ENCODE results near the gene RIC1. TPM values are rescaled to one million over a fixed set of nuclear protein-coding genes. Genes with fewer than 3 reads are reported as not detected.
"Not testable (repeated sequence)": the region's sequence is repeated elsewhere in the genome, so short reads cannot be mapped to it uniquely, and the experiment has no call there.

Gene RIC1
- polyA plus RNA-seq, 4 donors = 25.0 to 33.1 (median 30.0) TPM

GRCh38 chr9:5652821-5653220 lies 23.9 kb downstream of the RIC1 start:
- DNase-seq (ENCODE audit: low read depth in 4 of 4, low spot score in 2 of 4) = no peak

GRCh38 chr9:5662804-5663203 lies 33.9 kb downstream of the RIC1 start:
- DNase-seq (ENCODE audit: low read depth in 4 of 4, low spot score in 2 of 4) = not testable (repeated sequence)

- no peak for DNase-seq (ENCODE audit: low read depth in 4 of 4, low spot score in 2 of 4)
These were observed 36.2 kb downstream of the RIC1 start for GRCh38 chr9:5665059-5665458.

- DNase-seq (ENCODE audit: low read depth in 4 of 4, low spot score in 2 of 4) = no peak
These were observed 38.5 kb downstream of the RIC1 start for GRCh38 chr9:5667391-5667790.

- no peak for DNase-seq (ENCODE audit: low read depth in 4 of 4, low spot score in 2 of 4)
These were observed 41.2 kb downstream of the RIC1 start for GRCh38 chr9:5670079-5670478.

GRCh38 chr9:5671711-5672353 lies 42.9 kb downstream of the RIC1 start:
- DNase-seq (ENCODE audit: low read depth in 4 of 4, low spot score in 2 of 4) = no peak

GRCh38 chr9:5675046-5675445 lies 46.1 kb downstream of the RIC1 start:
- DNase-seq (ENCODE audit: low read depth in 4 of 4, low spot score in 2 of 4) = not testable (repeated sequence)

GRCh38 chr9:5683591-5683990 lies 54.7 kb downstream of the RIC1 start:
- DNase-seq (ENCODE audit: low read depth in 4 of 4, low spot score in 2 of 4) = not testable (repeated sequence)

- DNase-seq (ENCODE audit: low read depth in 4 of 4, low spot score in 2 of 4) = no peak
These were observed 55.2 kb downstream of the RIC1 start for GRCh38 chr9:5684101-5684500.

GRCh38 chr9:5688109-5688508 lies 59.2 kb downstream of the RIC1 start:
- DNase-seq (ENCODE audit: low read depth in 4 of 4, low spot score in 2 of 4) = no peak

GRCh38 chr9:5690278-5690677 lies 61.4 kb downstream of the RIC1 start:
- no peak for DNase-seq (ENCODE audit: low read depth in 4 of 4, low spot score in 2 of 4)

GRCh38 chr9:5695860-5696259 lies 67.0 kb downstream of the RIC1 start:
- DNase-seq (ENCODE audit: low read depth in 4 of 4, low spot score in 2 of 4) = no peak

- DNase-seq (ENCODE audit: low read depth in 4 of 4, low spot score in 2 of 4) = no peak
These were observed 68.0 kb downstream of the RIC1 start for GRCh38 chr9:5696884-5697283.

- DNase-seq (ENCODE audit: low read depth in 4 of 4, low spot score in 2 of 4) = no peak
These were observed 69.1 kb downstream of the RIC1 start for GRCh38 chr9:5698004-5698403.

- DNase-seq (ENCODE audit: low read depth in 4 of 4, low spot score in 2 of 4) = no peak
These were observed 70.1 kb downstream of the RIC1 start for GRCh38 chr9:5698810-5699556.

- no peak for DNase-seq (ENCODE audit: low read depth in 4 of 4, low spot score in 2 of 4)
These were observed 79.5 kb downstream of the RIC1 start for GRCh38 chr9:5708414-5708813.

GRCh38 chr9:5712651-5713390 lies 83.9 kb downstream of the RIC1 start:
- no peak for DNase-seq (ENCODE audit: low read depth in 4 of 4, low spot score in 2 of 4)

- DNase-seq (ENCODE audit: low read depth in 4 of 4, low spot score in 2 of 4) = peak in 1 of 4 donors; percentile 12
These were observed 85.8 kb downstream of the RIC1 start for GRCh38 chr9:5714501-5715401.

GRCh38 chr9:5715548-5716127 lies 86.7 kb downstream of the RIC1 start:
- no peak for DNase-seq (ENCODE audit: low read depth in 4 of 4, low spot score in 2 of 4)

- DNase-seq (ENCODE audit: low read depth in 4 of 4, low spot score in 2 of 4) = not testable (repeated sequence)
These were observed 88.5 kb downstream of the RIC1 start for GRCh38 chr9:5717434-5717833.
